GM12878 (cell line): Measurements from ENCODE around the gene RASGRF2. TPM values are rescaled to one million over a fixed set of nuclear protein-coding genes. Genes with fewer than 3 reads are reported as not detected.

Experiments used
- ATAC-seq: fragments of 200-7000 bp; cut with Tn5 transposase; 3 replicates; pipeline ENCODE4 v1.9.1; 2020; ENCODE audit warnings: mild to moderate bottlenecking, moderate library complexity
- BruUV-seq: library from RNA; stranded (reverse); fragments of 400-500 nt; replicated peaks from 2 replicates; lab custom pipeline; 2021; lab: Mats Ljungman, UMichigan
- CTCF ChIA-PET: fragments of 300-600 bp; sonication (Branson Sonifier 250); formaldehyde crosslinking; extraction: SDS; loops from one replicate; lab custom pipeline; 2021; ENCODE audit warnings: inconsistent platforms; lab: Yijun Ruan, JAX
- POLR2A ChIA-PET: fragments of 350-600 bp; formaldehyde crosslinking; extraction: SDS; loops from one replicate; lab custom pipeline; 2021; ENCODE audit warnings: inconsistent platforms; lab: Charles Lee
- RAD21 ChIA-PET: fragments of 300-600 bp; sonication (Branson Sonifier 250); formaldehyde crosslinking; loops from one replicate; lab custom pipeline; 2023; ENCODE audit warnings: antibody characterized with exemption; ENCODE audit not compliant: unreplicated experiment; lab: Charles Lee
- SMC1A ChIA-PET: fragments of 300-600 bp; sonication (Branson Sonifier 250); formaldehyde crosslinking; loops from one replicate; lab custom pipeline; 2023; ENCODE audit not compliant: unreplicated experiment, uncharacterized antibody; lab: Charles Lee
- DNase-seq: peaks from one replicate; pipeline ENCODE4 v3.0.0-alpha.2; 2011; ENCODE audit warnings: low read depth, low spot score
- FAIRE-seq: peaks from 3 replicates; lab custom pipeline; 2011; peaks lifted over from hg19 to GRCh38; lab: Jason Lieb, UNC
- H2AFZ ChIP-seq: 2 replicates; pipeline ENCODE4 v1.6.0; 2011; ENCODE audit warnings: low read depth, low read length, control low read depth; ENCODE audit not compliant: control insufficient read depth
- H3K27ac ChIP-seq: 2 replicates; pipeline ENCODE4 v1.5.1; 2011; ENCODE audit warnings: control low read depth; ENCODE audit not compliant: control insufficient read depth, insufficient read depth
- H3K27me3 ChIP-seq, 2 experiments: replicated peaks in 1 of 2; 2 replicates each; pipeline versions ENCODE4 v1.6.0 to v1.6.1; 2011; ENCODE audit warnings: low read length in 1 of 2; ENCODE audit not compliant: control insufficient read depth in 2 of 2, insufficient read depth in 2 of 2
- H3K36me3 ChIP-seq, 2 experiments: 2 replicates each; pipeline ENCODE4 v1.5.1; 2011; ENCODE audit warnings: low read length in 1 of 2; ENCODE audit not compliant: control insufficient read depth in 2 of 2, insufficient read depth in 2 of 2
- H3K4me1 ChIP-seq: 2 replicates; pipeline ENCODE4 v1.6.1; 2011; ENCODE audit warnings: mild to moderate bottlenecking, low read length, moderate library complexity, mixed read lengths; ENCODE audit not compliant: control insufficient read depth, insufficient read depth
- H3K4me2 ChIP-seq: 2 replicates; pipeline ENCODE4 v1.6.0; 2011; ENCODE audit warnings: control low read depth; ENCODE audit not compliant: control insufficient read depth, insufficient read depth
- H3K4me3 ChIP-seq: fragments of 200-600 bp; sonication (generic); 2 replicates; pipeline ENCODE4 v1.5.1; 2016
- H3K79me2 ChIP-seq: 2 replicates; pipeline ENCODE4 v1.6.0; 2011; ENCODE audit warnings: low read length; ENCODE audit not compliant: control insufficient read depth, insufficient read depth
- H3K9ac ChIP-seq: 2 replicates; pipeline ENCODE4 v1.8.0; 2011; ENCODE audit warnings: low read length, control low read depth, mixed read lengths; ENCODE audit not compliant: control insufficient read depth, insufficient read depth
- H3K9me3 ChIP-seq: replicated peaks from 3 replicates; pipeline ENCODE4 v1.5.1; 2011; ENCODE audit warnings: mild to moderate bottlenecking, low read length; ENCODE audit not compliant: control insufficient read depth, insufficient read depth
- H4K20me1 ChIP-seq: 2 replicates; pipeline ENCODE4 v1.6.0; 2011; ENCODE audit not compliant: control insufficient read depth, insufficient read depth
- BMI1 ChIP-seq: fragments of 450-650 bp; IDR thresholded peaks from 2 replicates; pipeline ENCODE4 v1.6.1; 2016; ENCODE audit warnings: mild to moderate bottlenecking, moderate library complexity, borderline replicate concordance
- DPF2 ChIP-seq: fragments of 450-650 bp; IDR thresholded peaks from 2 replicates; pipeline ENCODE4 v1.6.1; 2017; ENCODE audit warnings: mild to moderate bottlenecking
- ESRRA ChIP-seq: IDR thresholded peaks from 2 replicates; pipeline ENCODE4 v1.6.1; 2012; ENCODE audit warnings: mild to moderate bottlenecking, low read length, improper control_type of control experiment
- MTA3 ChIP-seq: IDR thresholded peaks from 2 replicates; pipeline ENCODE4 v1.6.1; 2012; ENCODE audit warnings: low read length, inconsistent platforms, borderline replicate concordance
- RFX5 ChIP-seq: IDR thresholded peaks from 2 replicates; pipeline ENCODE4 v1.6.1; 2011; ENCODE audit warnings: low read depth, low read length, improper control_type of control experiment
- RUNX3 ChIP-seq: IDR thresholded peaks from 2 replicates; pipeline ENCODE4 v1.6.1; 2012; ENCODE audit warnings: low read length, inconsistent platforms
- SMAD5 ChIP-seq: IDR thresholded peaks from 2 replicates; pipeline ENCODE4 v1.6.1; 2016; ENCODE audit warnings: antibody characterized with exemption, low read depth
- SREBF2 ChIP-seq: IDR thresholded peaks from 2 replicates; pipeline ENCODE4 v1.6.1; 2012; ENCODE audit warnings: mild to moderate bottlenecking, low read length
- STAT1 ChIP-seq: fragments of 450-650 bp; conservative IDR thresholded peaks from 2 replicates; pipeline ENCODE4 v1.6.1; 2014; ENCODE audit warnings: antibody characterized with exemption, mild to moderate bottlenecking
- SUPT20H ChIP-seq: IDR thresholded peaks from 2 replicates; pipeline ENCODE4 v1.6.1; 2011; ENCODE audit warnings: low read depth, mild to moderate bottlenecking, low read length, moderate library complexity, borderline replicate concordance; ENCODE audit not compliant: control insufficient read depth
- ZNF207 ChIP-seq: fragments of 450-650 bp; IDR thresholded peaks from 2 replicates; pipeline ENCODE4 v1.6.1; 2014; ENCODE audit warnings: antibody characterized with exemption, mild to moderate bottlenecking, borderline replicate concordance
- WGBS: methylation state at CpG from one replicate; pipeline ENCODE4 v1.1.6; 2016; ENCODE audit warnings: low lambda C conversion rate; ENCODE audit not compliant: insufficient replicate concordance, insufficient coverage; ENCODE audit errors: missing lambda C conversion rate; 5-methylcytosine and 5-hydroxymethylcytosine counted together
- in situ Hi-C: fragments of 300-500 bp; cut with MboI; formaldehyde crosslinking; loops from 9 replicates; pipeline ENCODE4 v1.14.3; 2018; ENCODE audit warnings: mixed read lengths
- intact Hi-C: fragments of 100-400 bp; cut with micrococcal nuclease; formaldehyde crosslinking; loops from one replicate; pipeline ENCODE4 v1.14.2; 2022; ENCODE audit not compliant: unreplicated experiment
- polyA plus RNA-seq, 11 experiments: library from polyadenylated mRNA; depleted of rRNA in 4 of 11; unstranded in 6 of 11; stranded (reverse) in 5 of 11; fragments of >200 nt; fragmentation: Nextera tagmentation in 4 of 11; fragmentation: Illumina TruSeq in 1 of 11; extraction: Ambion mirVana in 4 of 11; extraction: Trizol in 1 of 11; gene quantifications; 1 replicate in 1 of 11; 2 replicates in 10 of 11; pipeline versions ENCODE4 v1.2.1 to v1.2.3, GENCODE V29; 2011 to 2016; ENCODE audit warnings: inconsistent platforms in 2 of 11, missing spikeins in 2 of 11, low read depth in 1 of 11
- total RNA-seq, 4 experiments: library from RNA; depleted of rRNA in 3 of 4; stranded (reverse); fragments of >200 nt in 3 of 4; fragmentation: Illumina TruSeq in 1 of 4; extraction: Trizol in 1 of 4; gene quantifications; 2 replicates each; pipeline versions ENCODE4 v1.2.1 to v1.2.3, GENCODE V29; 2013 to 2021
- TF ChIP-seq, protein P1 (sequence below): fragments of 450-650 bp; IDR thresholded peaks from 2 replicates; pipeline ENCODE4 v1.6.1; 2018; ENCODE audit warnings: mild to moderate bottlenecking, low read depth, moderate library complexity; ENCODE audit not compliant: partially characterized antibody
- TF ChIP-seq, protein P2 (sequence below): fragments of 450-650 bp; IDR thresholded peaks from 2 replicates; pipeline ENCODE4 v1.6.1; 2016; ENCODE audit warnings: mild to moderate bottlenecking
- TF ChIP-seq, protein P3 (sequence below): IDR thresholded peaks from 2 replicates; pipeline ENCODE4 v1.6.1; 2012; ENCODE audit warnings: low read length, inconsistent platforms
- TF ChIP-seq, protein P4 (sequence below): fragments of 450-650 bp; IDR thresholded peaks from 2 replicates; pipeline ENCODE4 v1.6.1; 2017; ENCODE audit warnings: low read depth, mild to moderate bottlenecking, moderate library complexity

The RASGRF2 gene
- total and polyA plus RNA-seq, 10 of the 15 experiments (the other 5 are each of a cell fraction or from before 2014, with no cell fraction given): 0.05 to 0.24 (median 0.07) TPM

DNA sequence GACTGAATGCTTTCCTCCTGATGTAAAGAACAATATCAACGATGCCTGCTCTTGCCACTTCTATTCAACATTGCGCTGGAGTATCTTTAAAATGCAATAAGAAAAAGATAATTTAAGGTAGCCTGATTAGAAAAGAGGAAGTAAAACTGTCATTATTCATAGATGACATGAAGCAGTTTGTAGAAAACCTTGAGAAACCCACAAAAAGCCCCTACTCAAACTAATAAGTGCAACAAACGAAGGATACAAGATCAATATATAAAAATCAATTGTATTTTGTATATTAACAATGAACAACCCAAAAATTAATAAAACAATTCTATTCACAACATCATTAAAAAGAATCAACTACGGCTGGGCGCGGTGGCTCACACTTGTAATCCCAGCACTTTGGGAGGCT lies 196.6 kb downstream of the RASGRF2 start:
- peaks cover 14% of the 10 kb centered on the region for H3K4me1 ChIP-seq
- H4K20me1 ChIP-seq: no peaks in the 10 kb centered on the region
- ChIA-PET RAD21 (no interaction called here), POLR2A (no interaction called here), CTCF (no interaction called here), SMC1A (no interaction called here)
- no peak overlapping the region for H3K9ac ChIP-seq
- WGBS: 56% methylated on average over 6 of the region's 6 CpGs
- DNase-seq (peak; percentile 20), FAIRE-seq (no peak), ATAC-seq (peak; percentile 52)
- in situ Hi-C loops: no loop called here
- H3K27me3 ChIP-seq: no peaks in the 10 kb centered on the region
- H3K4me2 ChIP-seq: no peak overlapping the region
- no peak overlapping the region for H3K27ac ChIP-seq
- no peak overlapping the region for H3K4me3 ChIP-seq
- no peaks in the 10 kb centered on the region for H3K79me2 ChIP-seq
- peaks cover 10% of the 10 kb centered on the region for H3K9me3 ChIP-seq
- BruUV-seq: no TSS peak
- H3K36me3 ChIP-seq: no peaks in the 10 kb centered on the region
- intact Hi-C loops: no loop called here
- no peak overlapping the region for H2AFZ ChIP-seq
- TF ChIP-seq SREBF2: no peak
- TF ChIP-seq ZNF207: no peak
- TF ChIP-seq RFX5: no peak
- peak; percentile 61; the same call in 1 of the 2 replicates for TF ChIP-seq RUNX3
- no peak for TF ChIP-seq ESRRA
- TF ChIP-seq, protein P1, sequence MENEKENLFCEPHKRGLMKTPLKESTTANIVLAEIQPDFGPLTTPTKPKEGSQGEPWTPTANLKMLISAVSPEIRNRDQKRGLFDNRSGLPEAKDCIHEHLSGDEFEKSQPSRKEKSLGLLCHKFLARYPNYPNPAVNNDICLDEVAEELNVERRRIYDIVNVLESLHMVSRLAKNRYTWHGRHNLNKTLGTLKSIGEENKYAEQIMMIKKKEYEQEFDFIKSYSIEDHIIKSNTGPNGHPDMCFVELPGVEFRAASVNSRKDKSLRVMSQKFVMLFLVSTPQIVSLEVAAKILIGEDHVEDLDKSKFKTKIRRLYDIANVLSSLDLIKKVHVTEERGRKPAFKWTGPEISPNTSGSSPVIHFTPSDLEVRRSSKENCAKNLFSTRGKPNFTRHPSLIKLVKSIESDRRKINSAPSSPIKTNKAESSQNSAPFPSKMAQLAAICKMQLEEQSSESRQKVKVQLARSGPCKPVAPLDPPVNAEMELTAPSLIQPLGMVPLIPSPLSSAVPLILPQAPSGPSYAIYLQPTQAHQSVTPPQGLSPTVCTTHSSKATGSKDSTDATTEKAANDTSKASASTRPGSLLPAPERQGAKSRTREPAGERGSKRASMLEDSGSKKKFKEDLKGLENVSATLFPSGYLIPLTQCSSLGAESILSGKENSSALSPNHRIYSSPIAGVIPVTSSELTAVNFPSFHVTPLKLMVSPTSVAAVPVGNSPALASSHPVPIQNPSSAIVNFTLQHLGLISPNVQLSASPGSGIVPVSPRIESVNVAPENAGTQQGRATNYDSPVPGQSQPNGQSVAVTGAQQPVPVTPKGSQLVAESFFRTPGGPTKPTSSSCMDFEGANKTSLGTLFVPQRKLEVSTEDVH: no peak
- TF ChIP-seq, protein P2, sequence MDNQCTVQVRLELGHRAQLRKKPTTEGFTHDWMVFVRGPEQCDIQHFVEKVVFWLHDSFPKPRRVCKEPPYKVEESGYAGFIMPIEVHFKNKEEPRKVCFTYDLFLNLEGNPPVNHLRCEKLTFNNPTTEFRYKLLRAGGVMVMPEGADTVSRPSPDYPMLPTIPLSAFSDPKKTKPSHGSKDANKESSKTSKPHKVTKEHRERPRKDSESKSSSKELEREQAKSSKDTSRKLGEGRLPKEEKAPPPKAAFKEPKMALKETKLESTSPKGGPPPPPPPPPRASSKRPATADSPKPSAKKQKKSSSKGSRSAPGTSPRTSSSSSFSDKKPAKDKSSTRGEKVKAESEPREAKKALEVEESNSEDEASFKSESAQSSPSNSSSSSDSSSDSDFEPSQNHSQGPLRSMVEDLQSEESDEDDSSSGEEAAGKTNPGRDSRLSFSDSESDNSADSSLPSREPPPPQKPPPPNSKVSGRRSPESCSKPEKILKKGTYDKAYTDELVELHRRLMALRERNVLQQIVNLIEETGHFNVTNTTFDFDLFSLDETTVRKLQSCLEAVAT: no peak
- TF ChIP-seq, protein P3, sequence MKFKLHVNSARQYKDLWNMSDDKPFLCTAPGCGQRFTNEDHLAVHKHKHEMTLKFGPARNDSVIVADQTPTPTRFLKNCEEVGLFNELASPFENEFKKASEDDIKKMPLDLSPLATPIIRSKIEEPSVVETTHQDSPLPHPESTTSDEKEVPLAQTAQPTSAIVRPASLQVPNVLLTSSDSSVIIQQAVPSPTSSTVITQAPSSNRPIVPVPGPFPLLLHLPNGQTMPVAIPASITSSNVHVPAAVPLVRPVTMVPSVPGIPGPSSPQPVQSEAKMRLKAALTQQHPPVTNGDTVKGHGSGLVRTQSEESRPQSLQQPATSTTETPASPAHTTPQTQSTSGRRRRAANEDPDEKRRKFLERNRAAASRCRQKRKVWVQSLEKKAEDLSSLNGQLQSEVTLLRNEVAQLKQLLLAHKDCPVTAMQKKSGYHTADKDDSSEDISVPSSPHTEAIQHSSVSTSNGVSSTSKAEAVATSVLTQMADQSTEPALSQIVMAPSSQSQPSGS: 0 out of 2 replicates have a peak, but pooled peaks have one; percentile 23
- TF ChIP-seq SMAD5: no peak
- TF ChIP-seq, protein P4, sequence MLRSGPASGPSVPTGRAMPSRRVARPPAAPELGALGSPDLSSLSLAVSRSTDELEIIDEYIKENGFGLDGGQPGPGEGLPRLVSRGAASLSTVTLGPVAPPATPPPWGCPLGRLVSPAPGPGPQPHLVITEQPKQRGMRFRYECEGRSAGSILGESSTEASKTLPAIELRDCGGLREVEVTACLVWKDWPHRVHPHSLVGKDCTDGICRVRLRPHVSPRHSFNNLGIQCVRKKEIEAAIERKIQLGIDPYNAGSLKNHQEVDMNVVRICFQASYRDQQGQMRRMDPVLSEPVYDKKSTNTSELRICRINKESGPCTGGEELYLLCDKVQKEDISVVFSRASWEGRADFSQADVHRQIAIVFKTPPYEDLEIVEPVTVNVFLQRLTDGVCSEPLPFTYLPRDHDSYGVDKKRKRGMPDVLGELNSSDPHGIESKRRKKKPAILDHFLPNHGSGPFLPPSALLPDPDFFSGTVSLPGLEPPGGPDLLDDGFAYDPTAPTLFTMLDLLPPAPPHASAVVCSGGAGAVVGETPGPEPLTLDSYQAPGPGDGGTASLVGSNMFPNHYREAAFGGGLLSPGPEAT: peak; percentile 63; the same call in 1 of the 2 replicates
- TF ChIP-seq STAT1: no peak
- TF ChIP-seq SUPT20H: no peak
- peak; percentile 65 for TF ChIP-seq BMI1
- TF ChIP-seq MTA3: no peak
- peak; percentile 91 for TF ChIP-seq DPF2
